CD4-positive, CD25-positive, alpha-beta regulatory T cell (primary cell): ENCODE measurements around the gene STON2. TPM values are rescaled to one million over a fixed set of nuclear protein-coding genes. Genes with fewer than 3 reads are reported as not detected.
A peak's percentile ranks its signal among the peaks of the same experiment; 100 is the strongest.

Experiments
- ATAC-seq, 2 donors: fragments of 150-1000 bp; cut with Tn5 transposase; one replicate each; pipeline ENCODE4 v1.10.0; 2021; ENCODE audit warnings: low read depth in 2 of 2, moderate number of reproducible peaks in 2 of 2, moderate library complexity in 1 of 2
- DNase-seq, 3 donors: peaks; one replicate each; pipeline versions ENCODE4 v3.0.0 to v3.0.0-alpha.2; 2012 to 2022; ENCODE audit warnings: mixed read lengths in 1 of 3
- H3K27ac ChIP-seq: one replicate; pipeline ENCODE4 v1.7.0; 2013; ENCODE audit warnings: mild to moderate bottlenecking, low read length; ENCODE audit not compliant: insufficient read depth, poor library complexity, severe bottlenecking
- H3K27me3 ChIP-seq: one replicate; pipeline ENCODE4 v1.7.0; 2013; ENCODE audit warnings: low read length; ENCODE audit not compliant: control insufficient read depth, insufficient read depth
- H3K36me3 ChIP-seq: one replicate; pipeline ENCODE4 v1.7.0; 2013; ENCODE audit warnings: mild to moderate bottlenecking, low read length, moderate library complexity; ENCODE audit not compliant: control insufficient read depth, insufficient read depth
- H3K4me1 ChIP-seq: 2 replicates; pipeline ENCODE4 v1.7.0; 2013; ENCODE audit warnings: mild to moderate bottlenecking, low read length; ENCODE audit not compliant: insufficient read depth, control insufficient read depth, poor library complexity, severe bottlenecking
- H3K4me3 ChIP-seq: one replicate; pipeline ENCODE4 v1.7.0; 2013; ENCODE audit warnings: low read depth, mild to moderate bottlenecking, low read length, moderate library complexity
- H3K9me3 ChIP-seq, 2 experiments: 1 replicate in 1 of 2; 2 replicates in 1 of 2; pipeline ENCODE4 v1.7.0; 2013; ENCODE audit warnings: low read length in 2 of 2, mild to moderate bottlenecking in 1 of 2, moderate library complexity in 1 of 2; ENCODE audit not compliant: control insufficient read depth in 2 of 2
- H3K27ac Mint-ChIP-seq, 3 donors: one replicate each; pipeline ENCODE4 v1.8.0; 2020 to 2022; ENCODE audit warnings: mild to moderate bottlenecking in 3 of 3, mixed read lengths in 3 of 3, moderate library complexity in 2 of 3
- H3K27me3 Mint-ChIP-seq: one replicate; pipeline ENCODE4 v1.8.0; 2022; ENCODE audit warnings: mild to moderate bottlenecking, mixed read lengths
- H3K36me3 Mint-ChIP-seq: one replicate; pipeline ENCODE4 v1.8.0; 2020; ENCODE audit warnings: mixed read lengths
- H3K4me1 Mint-ChIP-seq, 4 donors: one replicate each; pipeline ENCODE4 v1.8.0; 2020 to 2022; ENCODE audit warnings: mixed read lengths in 4 of 4, mild to moderate bottlenecking in 1 of 4
- H3K4me3 Mint-ChIP-seq, 4 donors: one replicate each; pipeline ENCODE4 v1.8.0; 2020 to 2022; ENCODE audit warnings: mild to moderate bottlenecking in 4 of 4, mixed read lengths in 4 of 4, moderate library complexity in 3 of 4
- H3K9me3 Mint-ChIP-seq, 7 donors: one replicate each; pipeline ENCODE4 v1.8.0; 2020 to 2022; ENCODE audit warnings: mixed read lengths in 7 of 7, mild to moderate bottlenecking in 3 of 7, moderate library complexity in 2 of 7
- polyA plus RNA-seq, 4 donors: library from polyadenylated mRNA; unstranded; fragments of 300-500 nt; fragmentation: Illumina TruSeq; gene quantifications; one replicate each; pipeline ENCODE4 v1.2.3, GENCODE V29; 2021
- total RNA-seq: library from RNA; stranded (reverse); gene quantifications from one replicate; pipeline ENCODE4 v1.2.3, GENCODE V29; 2022

Gene STON2
- total and polyA plus RNA-seq, 5 donors from 2014 or later, result 4.4 TPM; not detected in 4

- Mint-ChIP-seq H3K9me3 (peaks cover 0 to 2% (median 0%) of the 10 kb centered on the region in 7 donors), H3K27ac (no peak overlapping the region), H3K4me1 (peaks cover 0 to 2% (median 0%) of the 10 kb centered on the region in 4 donors), H3K36me3 (no peaks in the 10 kb centered on the region), H3K27me3 (peaks cover 31% of the 10 kb centered on the region), H3K4me3 (no peak overlapping the region)
- Histone ChIP-seq H3K36me3 (no peaks in the 10 kb centered on the region), H3K4me1 (no peaks in the 10 kb centered on the region), H3K27ac (no peak overlapping the region), H3K27me3 (peaks cover 16% of the 10 kb centered on the region), H3K4me3 (no peak overlapping the region), H3K9me3 (no peaks in the 10 kb centered on the region)
- peak; percentile 55 to 60 for ATAC-seq
- DNase-seq, result peak in 2 of 3 donors; percentile 36 to 61
These were observed 130.8 kb downstream of the STON2 start for GRCh38 chr14:81269100-81269978.

- Mint-ChIP-seq H3K9me3 (peaks cover 0 to 2% (median 0%) of the 10 kb centered on the region in 7 donors), H3K36me3 (no peaks in the 10 kb centered on the region), H3K27me3 (peaks cover 32% of the 10 kb centered on the region), H3K27ac (no peak overlapping the region), H3K4me3 (no peak overlapping the region), H3K4me1 (peaks cover 0 to 2% (median 0%) of the 10 kb centered on the region in 4 donors)
- H3K9me3 ChIP-seq, result no peaks in the 10 kb centered on the region
- peak in 1 of 3 donors; percentile 10 for DNase-seq
- no peaks in the 10 kb centered on the region for H3K36me3 ChIP-seq
- H3K4me1 ChIP-seq, result no peaks in the 10 kb centered on the region
- H3K27ac ChIP-seq, result no peak overlapping the region
- ATAC-seq, result peak in 1 of 2 donors; percentile 31
- H3K4me3 ChIP-seq, result no peak overlapping the region
- peaks cover 18% of the 10 kb centered on the region for H3K27me3 ChIP-seq
These were observed 132.1 kb downstream of the STON2 start for GRCh38 chr14:81268016-81268416.

GRCh38 chr14:81265636-81266169 lies 134.4 kb downstream of the STON2 start:
- Mint-ChIP-seq H3K36me3 (no peaks in the 10 kb centered on the region), H3K4me1 (peaks cover 0 to 2% (median 0%) of the 10 kb centered on the region in 4 donors), H3K9me3 (peaks cover 0 to 2% (median 0%) of the 10 kb centered on the region in 7 donors), H3K27ac (no peak overlapping the region), H3K4me3 (no peak overlapping the region), H3K27me3 (peaks cover 40% of the 10 kb centered on the region)
- H3K27me3 ChIP-seq, result peaks cover 20% of the 10 kb centered on the region
- no peak for DNase-seq
- no peaks in the 10 kb centered on the region for H3K4me1 ChIP-seq
- H3K4me3 ChIP-seq, result no peak overlapping the region
- ATAC-seq, result no peak
- H3K36me3 ChIP-seq, result no peaks in the 10 kb centered on the region
- H3K27ac ChIP-seq, result no peak overlapping the region
- H3K9me3 ChIP-seq, result no peaks in the 10 kb centered on the region

GRCh38 chr14:81264671-81265070 lies 135.5 kb downstream of the STON2 start:
- Mint-ChIP-seq H3K36me3 (no peaks in the 10 kb centered on the region), H3K27ac (no peak overlapping the region), H3K9me3 (peaks cover 0 to 2% (median 0%) of the 10 kb centered on the region in 7 donors), H3K4me1 (peaks cover 0 to 2% (median 0%) of the 10 kb centered on the region in 4 donors), H3K27me3 (peaks cover 36% of the 10 kb centered on the region), H3K4me3 (no peak overlapping the region)
- Histone ChIP-seq H3K27ac (no peak overlapping the region), H3K9me3 (no peaks in the 10 kb centered on the region), H3K36me3 (no peaks in the 10 kb centered on the region), H3K27me3 (peaks cover 20% of the 10 kb centered on the region), H3K4me1 (no peaks in the 10 kb centered on the region), H3K4me3 (no peak overlapping the region)
- ATAC-seq, result no peak
- DNase-seq, result no peak

- Mint-ChIP-seq H3K27me3 (peaks cover 41% of the 10 kb centered on the region), H3K36me3 (no peaks in the 10 kb centered on the region), H3K9me3 (peaks cover 0 to 2% (median 0%) of the 10 kb centered on the region in 7 donors), H3K27ac (no peak overlapping the region), H3K4me1 (no peaks in the 10 kb centered on the region), H3K4me3 (no peak overlapping the region)
- H3K27me3 ChIP-seq, result peaks cover 20% of the 10 kb centered on the region
- ATAC-seq (no peak), DNase-seq (no peak)
- no peak overlapping the region for H3K4me3 ChIP-seq
- no peaks in the 10 kb centered on the region for H3K9me3 ChIP-seq
- no peak overlapping the region for H3K27ac ChIP-seq
- H3K4me1 ChIP-seq, result no peaks in the 10 kb centered on the region
- no peaks in the 10 kb centered on the region for H3K36me3 ChIP-seq
These were observed 136.2 kb downstream of the STON2 start for GRCh38 chr14:81263777-81264410.

GRCh38 chr14:81261176-81261575 lies 138.9 kb downstream of the STON2 start:
- no peak overlapping the region for H3K27ac ChIP-seq
- H3K4me3 ChIP-seq, result no peak overlapping the region
- DNase-seq (no peak), ATAC-seq (no peak)
- H3K4me1 Mint-ChIP-seq, result no peaks in the 10 kb centered on the region
- H3K27ac Mint-ChIP-seq, result no peak overlapping the region
- peaks cover 7% of the 10 kb centered on the region for H3K27me3 ChIP-seq
- no peaks in the 10 kb centered on the region for H3K36me3 ChIP-seq
- H3K4me1 ChIP-seq, result no peaks in the 10 kb centered on the region
- H3K9me3 ChIP-seq, result no peaks in the 10 kb centered on the region
- H3K36me3 Mint-ChIP-seq, result no peaks in the 10 kb centered on the region
- H3K27me3 Mint-ChIP-seq, result peaks cover 31% of the 10 kb centered on the region
- no peak overlapping the region for H3K4me3 Mint-ChIP-seq
- peaks cover 0 to under 1% (median 0%) of the 10 kb centered on the region in 7 donors for H3K9me3 Mint-ChIP-seq

- Mint-ChIP-seq H3K27ac (no peak overlapping the region), H3K4me3 (no peak overlapping the region), H3K27me3 (peaks cover 27% of the 10 kb centered on the region), H3K9me3 (no peaks in the 10 kb centered on the region), H3K4me1 (no peaks in the 10 kb centered on the region), H3K36me3 (no peaks in the 10 kb centered on the region)
- H3K4me1 ChIP-seq, result no peaks in the 10 kb centered on the region
- no peaks in the 10 kb centered on the region for H3K36me3 ChIP-seq
- H3K27me3 ChIP-seq, result peaks cover 7% of the 10 kb centered on the region
- H3K9me3 ChIP-seq, result no peaks in the 10 kb centered on the region
- DNase-seq, result no peak
- no peak for ATAC-seq
- H3K27ac ChIP-seq, result no peak overlapping the region
- no peak overlapping the region for H3K4me3 ChIP-seq
These were observed 139.4 kb downstream of the STON2 start for GRCh38 chr14:81260732-81261131.
